C4-2B (cell line): ENCODE results near the gene RNU1-3.
"Not testable (repeated sequence)": the region's sequence is repeated elsewhere in the genome, so short reads cannot be mapped to it uniquely, and the experiment has no call there.

Experiments
- ZFX ChIP-seq: fragments of 450-650 bp; IDR thresholded peaks from 2 replicates; pipeline ENCODE4 v1.6.1; 2017
- TF ChIP-seq, protein P1 (sequence below): fragments of 450-650 bp; conservative IDR thresholded peaks from 2 replicates; pipeline ENCODE4 v1.5.1; 2017; ENCODE audit warnings: mild to moderate bottlenecking

DNA sequence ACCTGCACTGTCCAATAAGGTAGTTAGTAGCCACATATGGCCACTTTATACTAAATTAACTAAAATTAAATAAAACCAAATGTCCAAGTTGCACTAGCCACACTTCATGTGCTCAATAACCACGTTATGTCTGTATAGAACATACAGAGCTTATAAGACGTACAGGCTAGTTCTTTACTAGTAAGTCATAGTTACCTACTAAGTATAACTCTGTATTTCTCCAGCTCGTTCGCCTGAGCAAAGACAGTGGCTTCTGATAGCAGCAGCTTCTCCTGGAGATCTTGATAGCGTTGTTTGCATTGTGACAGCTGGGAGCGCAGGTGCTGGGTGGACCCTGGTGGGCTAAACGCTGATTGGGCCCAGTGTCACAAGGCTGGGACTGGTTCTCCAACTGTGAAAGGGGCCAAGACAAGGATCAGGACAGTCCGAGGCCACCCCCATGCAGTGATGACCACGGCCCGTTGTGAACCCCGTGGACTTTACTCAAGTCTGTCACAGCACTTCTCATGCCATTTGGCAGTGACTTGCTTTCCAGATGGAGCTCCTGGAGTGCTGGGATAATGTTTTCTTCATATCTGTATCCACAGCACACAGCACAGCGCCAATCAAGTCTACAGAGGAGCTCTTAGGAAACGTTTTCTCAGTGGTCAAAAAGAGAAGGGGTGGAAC is 20.5 kb upstream of the RNU1-3 start:
- TF ChIP-seq, protein P1, sequence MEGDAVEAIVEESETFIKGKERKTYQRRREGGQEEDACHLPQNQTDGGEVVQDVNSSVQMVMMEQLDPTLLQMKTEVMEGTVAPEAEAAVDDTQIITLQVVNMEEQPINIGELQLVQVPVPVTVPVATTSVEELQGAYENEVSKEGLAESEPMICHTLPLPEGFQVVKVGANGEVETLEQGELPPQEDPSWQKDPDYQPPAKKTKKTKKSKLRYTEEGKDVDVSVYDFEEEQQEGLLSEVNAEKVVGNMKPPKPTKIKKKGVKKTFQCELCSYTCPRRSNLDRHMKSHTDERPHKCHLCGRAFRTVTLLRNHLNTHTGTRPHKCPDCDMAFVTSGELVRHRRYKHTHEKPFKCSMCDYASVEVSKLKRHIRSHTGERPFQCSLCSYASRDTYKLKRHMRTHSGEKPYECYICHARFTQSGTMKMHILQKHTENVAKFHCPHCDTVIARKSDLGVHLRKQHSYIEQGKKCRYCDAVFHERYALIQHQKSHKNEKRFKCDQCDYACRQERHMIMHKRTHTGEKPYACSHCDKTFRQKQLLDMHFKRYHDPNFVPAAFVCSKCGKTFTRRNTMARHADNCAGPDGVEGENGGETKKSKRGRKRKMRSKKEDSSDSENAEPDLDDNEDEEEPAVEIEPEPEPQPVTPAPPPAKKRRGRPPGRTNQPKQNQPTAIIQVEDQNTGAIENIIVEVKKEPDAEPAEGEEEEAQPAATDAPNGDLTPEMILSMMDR: not testable (repeated sequence)
- TF ChIP-seq ZFX: not testable (repeated sequence)
